MG63 (cell line): ENCODE measurements around the gene SLC22A16. TPM values are rescaled to one million over a fixed set of nuclear protein-coding genes. Genes with fewer than 3 reads are reported as not detected.
"Not testable (repeated sequence)": the region's sequence is repeated elsewhere in the genome, so short reads cannot be mapped to it uniquely, and the experiment has no call there.

Source experiments
- DNase-seq: peaks from one replicate; pipeline ENCODE4 v3.0.0-alpha.2; 2020
- H3K27me3 ChIP-seq: fragments of 250-450 bp; sonication (Bioruptor Pico); 2 replicates; pipeline ENCODE4 v1.5.1; 2020; ENCODE audit warnings: mild to moderate bottlenecking, moderate library complexity
- H3K36me3 ChIP-seq: fragments of 250-450 bp; sonication (Bioruptor Pico); 2 replicates; pipeline ENCODE4 v1.5.1; 2020; ENCODE audit warnings: mild to moderate bottlenecking, moderate library complexity
- H3K4me3 ChIP-seq: fragments of 250-450 bp; sonication (Bioruptor Pico); 2 replicates; pipeline ENCODE4 v1.5.1; 2020; ENCODE audit warnings: mild to moderate bottlenecking, moderate library complexity
- H3K9me3 ChIP-seq: fragments of 250-450 bp; sonication (Bioruptor Pico); 2 replicates; pipeline ENCODE4 v1.5.1; 2020; ENCODE audit warnings: mild to moderate bottlenecking, moderate library complexity
- total RNA-seq: library from RNA; depleted of rRNA; stranded (reverse); fragments of >200 nt; shearing (Covaris generic); gene quantifications from 2 replicates; pipeline ENCODE4 v1.2.3, GENCODE V29; 2014; ENCODE audit warnings: low replicate concordance

Gene SLC22A16
- total RNA-seq, 1 experiment from 2014 or later, result not detected

- DNase-seq, result no peak
- Histone ChIP-seq H3K36me3 (no peaks in the 10 kb centered on the region), H3K4me3 (no peak overlapping the region)
Observed at GRCh38 chr6:110493253-110493800, 16.9 kb upstream of the SLC22A16 start.

GRCh38 chr6:110492584-110492983, 16.2 kb upstream of the SLC22A16 start:
- H3K27me3 ChIP-seq, result no peaks in the 10 kb centered on the region
- no peaks in the 10 kb centered on the region for H3K9me3 ChIP-seq
- no peak for DNase-seq
- no peak overlapping the region for H3K4me3 ChIP-seq
- H3K36me3 ChIP-seq, result no peaks in the 10 kb centered on the region

More at GRCh38 chr6:110493253-110493800, 16.9 kb upstream of the SLC22A16 start:
- no peaks in the 10 kb centered on the region for H3K9me3 ChIP-seq
- H3K27me3 ChIP-seq, result no peaks in the 10 kb centered on the region

DNA sequence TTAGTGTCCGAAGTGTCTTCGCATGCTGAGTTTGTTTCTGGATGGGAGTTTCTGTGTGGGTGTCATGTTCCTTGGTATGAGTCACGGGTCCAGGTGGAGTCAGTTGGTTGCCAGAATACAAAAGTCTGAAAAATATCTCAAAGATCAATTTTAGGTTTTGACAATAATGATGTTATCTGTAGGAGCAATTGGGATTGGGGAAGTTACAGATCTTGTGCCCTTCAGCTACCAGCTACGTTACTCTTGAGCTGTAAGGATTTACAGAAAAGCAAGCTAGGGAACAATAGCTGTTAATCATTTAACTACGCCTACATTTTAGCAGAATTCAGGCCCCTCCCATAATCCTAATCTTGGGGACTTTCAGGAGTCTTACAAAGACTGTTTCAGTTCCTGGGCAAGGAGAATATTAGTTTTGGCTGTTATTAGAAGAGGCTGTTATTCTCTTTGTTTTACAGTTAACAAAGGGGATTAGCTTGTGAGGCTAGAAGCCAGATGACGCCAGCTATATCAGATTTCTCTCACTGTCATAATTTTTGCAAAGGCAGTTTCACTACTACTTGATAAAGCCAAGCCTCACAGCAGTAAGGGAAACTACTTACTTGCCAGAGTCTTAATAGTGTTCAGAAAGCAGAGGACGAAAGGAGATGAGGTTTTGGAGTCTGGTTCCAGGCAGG, 15.4 kb upstream of the SLC22A16 start:
- Histone ChIP-seq H3K9me3 (no peaks in the 10 kb centered on the region), H3K36me3 (no peaks in the 10 kb centered on the region), H3K27me3 (no peaks in the 10 kb centered on the region), H3K4me3 (no peak overlapping the region)
- DNase-seq, result peak; percentile 53

GRCh38 chr6:110491299-110491643, 14.9 kb upstream of the SLC22A16 start:
- no peak for DNase-seq
- Histone ChIP-seq H3K27me3 (no peaks in the 10 kb centered on the region), H3K4me3 (no peak overlapping the region), H3K36me3 (no peaks in the 10 kb centered on the region), H3K9me3 (no peaks in the 10 kb centered on the region)

- DNase-seq, result no peak
- Histone ChIP-seq H3K4me3 (no peak overlapping the region), H3K27me3 (no peaks in the 10 kb centered on the region), H3K9me3 (no peaks in the 10 kb centered on the region), H3K36me3 (no peaks in the 10 kb centered on the region)
Observed at GRCh38 chr6:110490110-110490509, 13.7 kb upstream of the SLC22A16 start.

DNA sequence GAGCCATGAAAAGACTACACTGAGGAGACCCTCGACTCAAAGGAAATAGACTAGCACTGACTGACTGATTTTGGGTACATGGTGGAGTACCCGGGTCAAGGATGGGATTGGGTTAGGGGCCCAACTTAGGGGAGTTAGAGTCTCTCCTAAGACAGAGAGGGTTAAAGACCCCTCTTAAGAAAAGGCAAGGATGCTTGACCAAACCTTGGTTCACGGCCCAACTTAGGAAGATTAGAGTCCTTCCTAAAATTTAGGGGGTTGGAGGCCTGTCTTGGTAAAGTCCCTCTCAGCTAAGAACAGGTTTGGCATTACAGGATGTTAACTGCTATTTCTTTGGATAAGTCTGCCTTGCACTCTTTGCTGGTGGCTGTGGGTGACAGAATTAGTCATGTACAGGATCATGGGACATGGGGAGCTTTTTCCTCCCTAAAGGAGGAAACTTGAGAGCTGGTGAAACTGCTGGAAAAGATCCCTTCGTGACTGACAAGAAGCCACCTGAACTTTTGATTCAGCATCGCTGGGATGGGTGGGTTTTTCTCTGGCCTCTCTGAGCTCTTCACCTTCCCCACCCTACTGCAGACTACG, 12.3 kb upstream of the SLC22A16 start:
- DNase-seq, result no peak
- Histone ChIP-seq H3K4me3 (no peak overlapping the region), H3K9me3 (no peaks in the 10 kb centered on the region), H3K27me3 (no peaks in the 10 kb centered on the region), H3K36me3 (no peaks in the 10 kb centered on the region)

- DNase-seq, H3K9me3 ChIP-seq, H3K27me3 ChIP-seq, H3K4me3 ChIP-seq, H3K36me3 ChIP-seq: not testable (repeated sequence)
Observed at GRCh38 chr6:110487968-110488381, 11.6 kb upstream of the SLC22A16 start.

DNA sequence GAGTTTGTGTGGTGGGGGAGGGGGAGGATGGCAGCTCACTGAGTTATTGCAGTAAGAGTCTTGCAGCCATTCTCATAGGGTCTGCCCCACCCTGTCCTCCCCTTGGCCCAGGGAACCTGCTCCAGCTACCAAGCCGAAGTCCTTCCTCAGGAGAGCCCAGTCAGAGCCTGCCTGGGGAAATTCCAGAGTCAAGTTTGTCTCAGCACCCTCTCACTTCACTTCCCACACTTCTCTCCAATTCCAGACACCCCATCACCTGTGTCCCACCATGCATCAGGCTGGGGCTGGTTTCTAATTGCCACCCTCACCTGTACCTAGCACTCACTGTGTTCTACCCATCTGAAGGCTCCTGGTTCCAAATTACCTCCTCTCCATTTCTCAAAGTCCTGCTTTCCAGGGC, 10.3 kb upstream of the SLC22A16 start:
- Histone ChIP-seq H3K9me3 (no peaks in the 10 kb centered on the region), H3K36me3 (no peaks in the 10 kb centered on the region), H3K4me3 (no peak overlapping the region), H3K27me3 (no peaks in the 10 kb centered on the region)
- DNase-seq, result no peak

- H3K4me3 ChIP-seq, result no peak overlapping the region
- no peak for DNase-seq
- no peaks in the 10 kb centered on the region for H3K36me3 ChIP-seq
- H3K9me3 ChIP-seq, result peaks cover 2% of the 10 kb centered on the region; the same call in 1 of the 2 replicates
- H3K27me3 ChIP-seq, result no peaks in the 10 kb centered on the region
Observed at GRCh38 chr6:110485491-110485890, 9.1 kb upstream of the SLC22A16 start.

DNA sequence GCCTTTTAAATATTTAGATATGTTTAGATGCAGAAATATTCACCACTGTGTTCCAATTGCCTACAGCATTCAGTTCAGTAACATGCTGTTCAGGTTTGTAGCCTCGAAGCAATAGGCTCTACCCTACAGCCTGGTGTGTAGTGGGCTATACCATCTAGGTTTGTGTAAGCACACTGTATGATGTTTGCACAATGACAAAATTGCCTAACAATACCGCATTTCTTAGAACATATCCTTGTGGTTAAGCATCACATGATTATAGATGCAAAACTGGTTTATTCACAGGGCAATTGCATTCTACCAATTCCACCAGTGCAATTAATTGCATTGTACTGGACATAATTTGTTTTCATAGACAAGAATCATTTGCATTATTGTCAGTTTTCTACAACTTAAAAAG, 7.9 kb upstream of the SLC22A16 start:
- Histone ChIP-seq H3K4me3 (no peak overlapping the region), H3K27me3 (no peaks in the 10 kb centered on the region), H3K36me3 (no peaks in the 10 kb centered on the region), H3K9me3 (peaks cover 2% of the 10 kb centered on the region; the same call in 1 of the 2 replicates)
- no peak for DNase-seq

GRCh38 chr6:110482774-110483400, 6.5 kb upstream of the SLC22A16 start:
- no peaks in the 10 kb centered on the region for H3K27me3 ChIP-seq
- H3K9me3 ChIP-seq, result peaks cover 2% of the 10 kb centered on the region; the same call in 1 of the 2 replicates
- no peak overlapping the region for H3K4me3 ChIP-seq
- no peaks in the 10 kb centered on the region for H3K36me3 ChIP-seq
- DNase-seq, result no peak

DNA sequence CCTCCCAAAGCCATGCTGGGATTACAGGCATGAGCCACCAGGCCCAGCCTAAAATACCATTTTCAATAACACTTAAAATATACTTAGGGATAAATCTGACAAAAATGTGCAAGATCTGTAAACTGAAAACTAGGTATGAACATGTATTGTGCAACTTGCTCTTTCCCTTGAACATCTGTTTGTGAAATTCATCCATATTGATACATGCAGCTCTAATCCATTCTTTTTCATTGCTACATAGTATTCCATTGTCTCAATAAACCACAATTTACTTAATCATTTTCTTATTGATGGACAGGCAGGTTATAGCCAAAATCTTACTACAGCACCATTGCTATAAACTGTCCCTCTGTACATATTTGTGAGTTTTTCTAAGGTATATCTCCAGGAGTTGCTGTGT, 4.7 kb upstream of the SLC22A16 start:
- Histone ChIP-seq H3K4me3 (no peak overlapping the region), H3K9me3 (peaks cover 2% of the 10 kb centered on the region; the same call in 1 of the 2 replicates), H3K27me3 (no peaks in the 10 kb centered on the region), H3K36me3 (no peaks in the 10 kb centered on the region)
- DNase-seq, result no peak

DNA sequence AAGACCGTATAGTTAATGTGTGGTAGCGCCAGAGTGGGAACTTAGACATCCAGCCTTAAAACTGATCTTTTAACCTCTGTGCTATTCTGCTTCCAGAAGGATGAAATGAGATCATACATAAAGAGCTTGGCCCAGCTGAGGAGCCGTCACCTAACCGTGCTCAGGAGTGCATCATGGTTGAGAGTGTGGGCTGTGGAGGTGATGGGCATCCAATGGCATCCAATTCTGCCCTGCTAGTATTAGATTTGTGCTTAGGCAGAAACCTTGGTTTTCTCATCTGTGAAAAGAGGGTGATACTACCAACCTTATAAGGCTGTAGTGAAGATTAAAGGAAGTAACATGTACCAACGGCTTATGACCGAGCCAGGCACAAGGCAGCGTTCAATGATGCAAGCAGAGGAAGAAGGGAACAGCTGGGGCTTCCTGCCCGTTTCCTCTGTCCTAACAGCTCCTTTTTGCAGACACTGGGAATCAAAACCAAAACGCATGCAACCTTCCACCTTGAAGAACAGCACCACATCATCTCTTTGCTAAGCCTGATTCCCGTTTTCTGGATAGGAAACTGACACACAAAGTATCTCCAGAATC, 1.3 kb downstream of the SLC22A16 start:
- Histone ChIP-seq H3K27me3 (no peaks in the 10 kb centered on the region), H3K4me3 (no peak overlapping the region), H3K9me3 (no peaks in the 10 kb centered on the region), H3K36me3 (no peaks in the 10 kb centered on the region)
- no peak for DNase-seq

- Histone ChIP-seq H3K9me3 (no peaks in the 10 kb centered on the region), H3K4me3 (no peak overlapping the region), H3K27me3 (no peaks in the 10 kb centered on the region; the same call in 1 of the 2 replicates), H3K36me3 (no peaks in the 10 kb centered on the region)
- no peak for DNase-seq
Observed at GRCh38 chr6:110474500-110474899, 1.9 kb downstream of the SLC22A16 start.

DNA sequence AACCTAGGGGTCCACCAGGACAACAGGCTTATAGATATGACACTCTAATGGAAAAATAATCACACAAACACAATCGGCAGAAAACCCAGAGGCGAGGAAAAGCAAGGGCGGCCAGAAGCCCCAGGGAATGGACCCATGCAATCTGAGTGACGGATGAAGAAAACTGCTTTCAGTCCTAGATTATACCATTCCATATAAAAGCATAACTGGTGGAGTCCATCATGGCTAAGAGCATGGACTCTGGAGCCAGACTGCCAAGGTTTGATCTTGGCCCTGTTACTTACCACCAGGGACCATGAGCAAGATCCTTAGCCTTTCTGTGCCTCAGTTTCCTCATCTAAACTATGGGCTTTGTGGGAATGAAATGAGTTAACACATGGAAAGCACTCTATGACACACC, 3.7 kb downstream of the SLC22A16 start:
- Histone ChIP-seq H3K4me3 (no peak overlapping the region), H3K36me3 (no peaks in the 10 kb centered on the region), H3K27me3 (no peaks in the 10 kb centered on the region; the same call in 1 of the 2 replicates), H3K9me3 (no peaks in the 10 kb centered on the region)
- no peak for DNase-seq

GRCh38 chr6:110471726-110472365, 4.6 kb downstream of the SLC22A16 start:
- Histone ChIP-seq H3K9me3 (no peaks in the 10 kb centered on the region), H3K36me3 (no peaks in the 10 kb centered on the region), H3K27me3 (no peaks in the 10 kb centered on the region; the same call in 1 of the 2 replicates)

GRCh38 chr6:110468731-110469130, 7.7 kb downstream of the SLC22A16 start:
- Histone ChIP-seq H3K27me3 (no peaks in the 10 kb centered on the region; the same call in none of the 2 replicates), H3K4me3 (no peak overlapping the region), H3K36me3 (no peaks in the 10 kb centered on the region), H3K9me3 (no peaks in the 10 kb centered on the region)
- DNase-seq, result no peak

More at GRCh38 chr6:110471726-110472365, 4.6 kb downstream of the SLC22A16 start:
- H3K4me3 ChIP-seq, result no peak overlapping the region
- DNase-seq, result no peak
